Measurements from ENCODE around the gene ELF1. TPM values are rescaled to one million over a fixed set of nuclear protein-coding genes. Genes with fewer than 3 reads are reported as not detected.
A peak's percentile ranks its signal among the peaks of the same experiment; 100 is the strongest.
"Not testable (repeated sequence)": the region's sequence is repeated elsewhere in the genome, so short reads cannot be mapped to it uniquely, and the experiment has no call there.

Gene ELF1
- polyA plus RNA-seq, 3 donors = 46.3 to 55.3 (median 53.6) TPM

DNA sequence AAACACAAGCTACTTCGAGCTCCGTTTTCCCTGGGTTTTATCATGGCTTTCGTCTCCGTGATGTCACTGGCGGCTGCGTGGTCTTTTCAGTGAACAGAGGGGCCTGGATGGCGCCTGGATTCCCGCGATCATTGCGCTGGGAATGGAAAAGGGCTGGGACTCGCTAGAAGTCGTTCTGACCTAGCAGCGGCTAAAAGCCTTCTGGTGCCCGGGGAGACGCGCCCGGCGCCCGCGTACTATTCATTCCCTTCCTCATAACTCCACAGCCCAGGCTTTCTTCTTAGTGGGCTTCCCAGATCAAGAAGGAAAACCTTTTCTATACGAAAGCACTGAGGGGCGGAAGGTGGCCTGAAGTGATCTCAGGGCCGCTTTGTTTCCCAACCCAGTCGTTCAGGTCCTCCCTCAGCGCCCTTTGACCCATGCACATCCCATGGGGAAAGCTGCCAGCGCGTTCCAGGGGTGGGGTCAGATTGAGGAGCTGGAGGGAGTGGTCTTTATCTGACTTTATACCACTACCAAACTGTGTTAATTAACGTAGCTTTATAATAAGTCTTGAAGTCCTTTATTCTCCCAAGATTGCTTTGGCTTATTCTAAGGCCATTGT, 96.6 kb downstream of the ELF1 start:
- DNase-seq (ENCODE audit: extremely low read depth in 1 of 11, low read depth in 9 of 11, low spot score in 4 of 11) = no peak

DNA sequence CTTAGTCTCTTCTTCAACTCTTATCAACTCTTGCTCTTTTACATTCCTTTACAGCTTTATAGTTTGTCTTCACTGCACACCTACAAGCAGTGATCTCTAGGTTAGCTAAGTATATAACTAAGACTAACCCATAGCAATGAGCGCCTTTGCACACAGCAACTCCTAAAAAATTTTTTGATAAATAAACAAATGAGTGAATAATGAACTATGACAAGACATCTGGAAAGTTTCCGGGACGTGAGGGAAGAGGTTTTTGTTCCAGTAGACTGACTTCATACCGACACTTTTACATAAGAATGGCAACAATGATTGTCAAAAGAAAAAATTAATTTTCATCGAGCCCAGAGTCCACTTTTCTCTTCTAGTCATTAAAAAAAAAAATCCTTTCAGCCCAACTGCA, 98.3 kb downstream of the ELF1 start:
- DNase-seq (ENCODE audit: extremely low read depth in 1 of 11, low read depth in 9 of 11, low spot score in 4 of 11) = no peak

DNA sequence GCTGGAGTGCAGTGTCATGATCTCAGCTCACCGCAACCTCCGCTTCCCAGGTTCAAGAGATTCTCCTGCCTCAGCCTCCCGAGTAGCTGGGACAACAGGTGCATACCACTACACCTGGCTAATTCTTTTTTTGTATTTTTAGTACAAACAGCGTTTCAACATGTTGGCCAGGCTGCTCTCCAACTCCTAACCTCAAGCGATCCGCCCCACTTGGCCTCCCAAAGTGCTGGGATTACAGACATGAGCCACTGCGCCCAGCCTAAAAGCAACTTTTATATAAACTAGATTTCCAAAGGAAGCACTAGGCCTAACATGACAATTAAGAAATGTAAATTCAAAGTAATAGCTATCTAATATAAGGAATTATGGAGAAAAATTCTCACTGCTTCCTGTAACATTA, 99.2 kb downstream of the ELF1 start:
- not testable (repeated sequence) for DNase-seq (ENCODE audit: extremely low read depth in 1 of 11, low read depth in 9 of 11, low spot score in 4 of 11)

DNA sequence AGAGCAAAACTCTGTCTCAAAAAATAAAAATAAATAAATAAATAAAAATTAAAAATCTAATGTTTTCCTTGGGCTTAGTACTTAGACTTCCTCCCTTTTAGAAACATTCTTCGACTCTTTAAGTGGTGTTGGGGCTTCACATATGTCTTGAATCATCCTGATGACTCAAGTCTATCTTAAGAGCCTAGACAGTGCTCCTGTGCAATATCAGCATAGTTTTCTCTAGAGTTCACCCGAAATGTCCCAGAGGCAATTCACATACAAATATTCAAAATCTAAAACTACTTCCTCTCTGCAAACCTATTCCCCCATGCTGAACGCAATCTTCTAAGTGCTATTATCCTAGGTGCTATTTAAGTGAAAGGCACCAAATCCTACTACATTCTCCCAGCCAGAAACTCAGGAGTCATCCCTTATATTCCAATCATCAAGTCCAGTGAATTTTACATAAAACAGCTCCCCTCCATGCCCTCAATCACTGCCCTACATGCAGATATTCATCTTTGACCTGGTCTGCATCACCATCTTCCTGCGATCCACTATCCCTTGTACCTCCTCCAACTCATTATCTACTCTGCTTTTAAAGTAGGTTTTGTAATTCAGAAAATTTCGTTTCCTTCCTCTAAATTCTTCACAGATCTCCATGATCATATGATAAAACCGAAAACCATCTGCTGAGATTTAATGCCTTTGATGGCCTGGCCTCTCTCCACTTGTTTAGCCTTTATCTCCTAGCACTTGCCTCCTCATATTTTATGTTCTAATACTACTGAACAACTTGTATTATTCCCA, 102.7 kb downstream of the ELF1 start:
- DNase-seq (ENCODE audit: extremely low read depth in 1 of 11, low read depth in 9 of 11, low spot score in 4 of 11) = no peak

DNA sequence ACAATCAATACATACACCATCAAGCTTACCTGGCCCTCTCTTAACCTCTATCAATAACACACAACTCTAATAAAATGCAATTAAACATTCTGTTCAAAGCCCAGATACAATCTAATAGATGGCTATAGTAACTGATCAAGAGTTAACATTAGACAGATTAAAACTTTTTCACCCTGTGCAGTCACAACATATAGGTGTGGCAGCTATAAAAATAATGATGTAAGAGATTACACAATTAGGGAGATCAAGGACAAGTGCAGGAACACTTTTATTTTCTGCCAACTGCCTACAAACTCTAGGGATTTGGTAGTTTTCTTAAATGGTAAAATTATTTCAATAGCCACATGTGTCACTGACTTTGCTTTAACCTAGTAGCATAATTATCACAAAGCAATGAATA, 104.3 kb downstream of the ELF1 start:
- not testable (repeated sequence) for DNase-seq (ENCODE audit: extremely low read depth in 1 of 11, low read depth in 9 of 11, low spot score in 4 of 11)

DNA sequence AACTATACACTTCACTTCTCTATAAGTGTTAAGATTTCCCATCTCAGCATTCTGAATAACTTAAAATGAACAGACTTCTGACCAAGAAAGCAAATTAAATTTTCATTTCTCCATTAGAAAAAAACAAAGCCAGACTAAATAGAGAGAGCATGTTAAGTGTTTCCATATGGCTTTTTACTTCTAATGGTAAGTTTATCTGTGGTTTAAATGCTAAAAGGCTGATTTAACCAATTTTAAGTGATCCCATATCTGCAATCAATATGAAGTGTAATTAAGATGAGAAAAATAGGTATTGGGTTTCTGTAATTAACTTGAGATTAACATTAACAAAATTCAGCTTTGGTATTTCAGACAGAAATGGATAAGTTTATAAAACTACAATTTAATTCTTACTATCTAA, 107.8 kb downstream of the ELF1 start:
- DNase-seq (ENCODE audit: extremely low read depth in 1 of 11, low read depth in 9 of 11, low spot score in 4 of 11) = no peak

DNA sequence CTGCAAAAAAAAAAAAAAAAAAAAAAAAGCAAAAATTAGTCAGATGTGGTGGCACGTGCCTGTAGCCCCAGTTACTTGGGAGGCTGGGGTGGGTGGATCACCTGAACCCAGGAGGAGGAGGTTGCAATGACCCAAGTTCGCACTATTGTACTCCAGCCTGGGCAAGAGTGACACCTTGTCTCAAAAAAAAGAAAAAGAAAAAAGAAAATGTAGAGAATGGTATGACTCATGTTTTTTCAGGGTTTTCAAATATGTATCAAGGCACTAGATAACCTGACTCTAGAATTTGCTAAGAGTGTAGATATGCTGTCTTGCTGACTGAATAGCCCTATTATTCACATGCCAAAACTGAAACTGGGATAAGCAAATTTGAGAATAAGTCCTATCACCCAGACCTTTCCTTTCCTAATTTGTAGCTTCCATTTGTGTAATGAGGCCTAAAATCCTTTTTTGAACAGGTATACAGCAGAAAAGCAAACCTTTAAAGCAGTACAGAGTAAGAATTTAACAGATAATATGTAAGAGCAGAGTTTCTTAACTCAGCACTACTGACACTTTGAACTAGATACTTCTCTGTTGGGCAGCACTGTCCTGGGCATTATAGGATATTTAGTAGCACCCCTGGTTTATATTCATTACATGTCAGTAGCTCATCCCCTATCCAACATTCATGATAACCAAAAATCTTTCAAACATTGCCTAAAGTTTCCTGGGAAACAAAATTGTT, 108.6 kb downstream of the ELF1 start:
- no peak for DNase-seq (ENCODE audit: extremely low read depth in 1 of 11, low read depth in 9 of 11, low spot score in 4 of 11)

DNA sequence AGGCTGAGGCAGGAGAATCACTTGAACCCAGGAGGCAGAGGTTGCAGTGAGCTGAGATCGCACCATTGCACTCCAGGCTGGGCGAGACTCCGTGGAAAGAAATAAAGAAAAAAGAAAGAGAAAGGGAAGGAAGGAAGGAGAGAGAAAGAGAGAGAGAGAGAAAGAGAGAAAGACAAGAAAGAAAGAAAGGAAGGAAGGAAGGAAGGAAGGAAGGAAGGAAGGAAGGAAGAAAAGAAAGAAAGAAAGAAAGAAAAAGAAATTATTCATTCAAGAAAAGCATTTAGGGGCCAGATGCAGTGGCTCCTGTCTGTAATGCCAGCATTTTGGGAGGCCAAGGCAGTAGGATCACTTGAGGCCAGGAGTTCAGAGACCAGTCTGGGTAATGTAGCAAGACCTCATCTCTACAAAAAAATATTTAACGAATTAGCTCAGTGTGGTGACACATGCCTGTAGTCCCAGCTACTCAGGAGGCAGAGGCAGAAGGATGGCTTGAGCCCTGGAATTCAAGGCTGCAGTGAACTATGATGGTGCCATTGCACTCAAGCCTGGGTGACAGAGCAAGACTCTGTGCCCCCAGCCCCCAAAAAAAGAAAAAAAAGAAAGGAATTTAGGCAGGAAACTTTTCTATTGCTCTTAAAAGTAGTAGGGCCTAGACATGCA, 109.4 kb downstream of the ELF1 start:
- DNase-seq (ENCODE audit: extremely low read depth in 1 of 11, low read depth in 9 of 11, low spot score in 4 of 11) = not testable (repeated sequence)

DNA sequence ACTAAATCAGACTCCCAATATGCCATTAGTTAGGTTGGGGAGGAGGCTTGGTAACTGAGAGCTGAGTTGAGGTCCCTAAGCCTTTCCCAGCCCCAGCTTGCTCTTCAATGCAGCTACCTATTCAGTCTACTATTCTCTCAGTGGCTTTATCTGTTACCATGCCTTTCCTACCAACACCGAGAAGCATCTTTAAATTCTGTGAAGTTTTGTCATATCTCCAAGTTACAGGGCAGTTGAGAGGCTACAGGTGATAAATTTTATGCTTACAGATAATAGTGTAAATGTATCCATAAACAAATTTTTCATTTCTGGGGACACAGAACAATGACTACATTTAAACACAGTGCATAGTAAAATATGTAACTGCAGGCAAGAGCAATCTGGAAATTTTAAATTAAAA, 110.6 kb downstream of the ELF1 start:
- DNase-seq (ENCODE audit: extremely low read depth in 1 of 11, low read depth in 9 of 11, low spot score in 4 of 11) = no peak

DNA sequence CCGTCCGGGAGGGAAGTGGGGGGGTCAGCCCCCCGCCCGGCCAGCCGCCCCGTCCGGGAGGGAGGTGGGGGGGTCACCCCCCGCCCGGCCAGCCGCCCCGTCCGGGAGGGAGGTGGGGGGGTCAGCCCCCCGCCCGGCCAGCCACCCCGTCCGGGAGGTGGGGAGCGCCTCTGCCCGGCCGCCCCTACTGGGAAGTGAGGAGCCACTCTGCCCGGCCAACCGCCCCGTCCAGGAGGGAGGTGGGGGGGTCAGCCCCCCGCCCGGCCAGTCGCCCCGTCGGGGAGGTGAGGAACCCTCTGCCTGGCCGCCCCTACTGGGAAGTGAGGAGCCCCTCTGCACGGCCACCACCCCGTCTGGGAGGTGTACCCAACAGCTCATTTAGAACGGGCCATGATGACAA, 118.1 kb downstream of the ELF1 start:
- not testable (repeated sequence) for DNase-seq (ENCODE audit: extremely low read depth in 1 of 11, low read depth in 9 of 11, low spot score in 4 of 11)

DNA sequence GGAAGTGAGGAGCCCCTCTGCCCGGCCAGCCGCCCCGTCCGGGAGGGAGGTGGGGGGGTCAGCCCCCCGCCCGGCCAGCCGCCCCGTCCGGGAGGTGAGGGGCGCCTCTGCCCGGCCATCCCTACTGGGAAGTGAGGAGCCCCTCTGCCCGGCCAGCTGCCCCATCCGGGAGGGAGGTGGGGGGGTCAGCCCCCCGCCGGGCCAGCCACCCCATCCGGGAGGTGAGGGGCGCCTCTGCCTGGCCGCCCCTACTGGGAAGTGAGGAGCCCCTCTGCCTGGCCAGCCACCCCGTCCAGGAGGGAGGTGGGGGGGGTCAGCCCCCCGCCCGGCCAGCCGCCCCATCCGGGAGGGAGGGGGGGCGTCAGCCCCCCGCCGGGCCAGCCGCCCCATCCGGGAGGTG, 118.5 kb downstream of the ELF1 start:
- DNase-seq (ENCODE audit: extremely low read depth in 1 of 11, low read depth in 9 of 11, low spot score in 4 of 11) = not testable (repeated sequence)

DNA sequence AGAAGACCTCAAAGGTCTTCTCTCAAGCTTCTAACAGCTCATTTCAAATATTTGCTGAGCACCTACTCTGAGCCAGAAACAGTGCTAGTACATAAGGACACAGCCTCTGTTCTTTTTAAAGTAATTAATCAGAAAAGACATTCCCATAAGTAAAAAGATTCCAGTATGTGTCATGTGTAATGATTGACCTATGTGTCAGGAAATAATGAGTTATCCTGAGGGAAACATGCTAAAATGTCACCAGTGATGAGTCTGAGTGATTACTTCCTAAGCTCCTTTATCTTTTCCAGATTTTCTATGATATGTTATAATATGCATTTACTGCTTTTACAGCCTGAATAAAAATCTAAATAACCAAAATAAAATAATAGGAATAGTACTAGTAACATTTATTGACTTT, 122.1 kb downstream of the ELF1 start:
- no peak for DNase-seq (ENCODE audit: extremely low read depth in 1 of 11, low read depth in 9 of 11, low spot score in 4 of 11)

DNA sequence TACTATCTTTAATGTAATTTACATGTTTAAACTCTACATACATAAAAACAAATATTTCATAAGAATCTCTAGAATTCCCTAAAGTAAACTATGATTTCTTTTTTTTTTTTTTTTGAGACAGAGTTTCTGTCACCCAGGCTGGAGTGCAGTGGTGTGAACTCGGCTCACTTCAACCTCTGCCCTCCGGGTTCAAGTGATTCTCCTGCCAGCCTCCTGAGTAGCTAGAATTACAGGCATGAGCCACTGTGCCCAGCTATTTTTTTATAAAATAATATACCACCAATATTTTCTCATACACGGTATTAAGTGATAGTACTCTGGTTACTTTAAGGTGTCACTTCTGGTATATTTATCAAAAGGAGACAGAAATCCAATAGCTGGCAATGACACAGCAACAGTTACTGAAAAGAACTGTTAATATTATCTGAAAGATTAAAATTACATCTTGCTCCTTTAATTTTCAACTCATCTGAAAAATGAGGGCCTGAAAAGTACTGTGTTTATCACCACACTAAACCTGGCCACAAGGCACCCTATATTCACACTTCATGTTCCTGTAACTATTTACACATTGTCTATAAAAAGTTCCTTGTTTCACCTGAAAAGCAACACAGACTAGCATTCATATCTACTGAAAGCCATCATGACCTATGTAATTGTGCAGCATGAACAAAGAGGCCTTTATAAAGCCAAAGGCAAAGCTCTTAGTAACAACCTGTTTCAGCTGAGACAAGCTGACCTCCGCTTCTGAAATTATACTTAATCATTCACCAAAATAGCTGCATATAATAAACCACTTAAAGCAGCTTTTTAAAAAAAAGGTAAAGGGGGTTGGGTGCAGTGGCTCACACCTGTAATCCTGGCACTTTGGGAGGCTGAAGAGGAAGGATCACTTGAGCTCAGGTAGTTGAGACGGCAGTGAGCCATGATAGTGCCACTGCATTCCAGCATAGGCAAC, 123.6 kb downstream of the ELF1 start:
- peak in 5 of 11 donors; percentile 8 to 32 (median 13) for DNase-seq (ENCODE audit: extremely low read depth in 1 of 11, low read depth in 9 of 11, low spot score in 4 of 11)

DNA sequence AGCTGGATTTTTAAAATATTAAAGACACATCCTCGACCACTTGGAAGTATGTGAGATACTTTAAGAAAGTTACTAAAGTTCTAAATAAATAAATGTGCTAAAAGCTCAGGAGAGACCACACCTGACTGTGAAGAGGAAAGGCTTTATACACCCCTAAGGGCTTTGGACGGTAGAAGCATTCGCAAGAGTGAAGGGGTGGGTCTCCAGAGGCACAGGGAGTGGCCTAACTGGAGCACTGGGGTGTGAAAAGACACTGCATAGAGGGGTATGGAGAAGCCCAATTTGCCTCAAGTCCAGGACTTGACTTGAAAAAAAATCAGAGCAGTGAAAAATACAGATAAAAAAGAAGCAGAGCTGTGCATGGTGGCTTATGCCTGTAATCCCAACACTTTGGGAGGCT, 125.5 kb downstream of the ELF1 start:
- not testable (repeated sequence) for DNase-seq (ENCODE audit: extremely low read depth in 1 of 11, low read depth in 9 of 11, low spot score in 4 of 11)

DNA sequence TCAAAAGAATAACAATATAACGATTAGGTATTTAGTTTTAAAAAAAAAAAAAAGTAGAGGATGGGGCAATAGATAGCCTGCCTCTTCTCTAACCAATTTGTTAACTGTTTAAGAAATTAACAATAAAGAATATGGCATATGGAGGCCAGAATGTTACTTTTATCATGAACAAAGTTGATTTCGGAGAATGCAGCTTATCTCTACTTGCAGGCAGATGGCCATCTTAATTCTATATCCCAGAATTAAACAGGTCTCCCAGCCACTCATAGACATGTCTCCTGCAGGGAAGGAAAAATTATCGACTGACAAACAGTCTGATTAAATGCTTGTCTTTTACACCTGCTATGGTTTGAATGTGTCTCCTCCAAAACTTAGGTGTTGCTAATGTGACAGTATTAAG, 133.1 kb downstream of the ELF1 start:
- DNase-seq (ENCODE audit: extremely low read depth in 1 of 11, low read depth in 9 of 11, low spot score in 4 of 11) = no peak

DNA sequence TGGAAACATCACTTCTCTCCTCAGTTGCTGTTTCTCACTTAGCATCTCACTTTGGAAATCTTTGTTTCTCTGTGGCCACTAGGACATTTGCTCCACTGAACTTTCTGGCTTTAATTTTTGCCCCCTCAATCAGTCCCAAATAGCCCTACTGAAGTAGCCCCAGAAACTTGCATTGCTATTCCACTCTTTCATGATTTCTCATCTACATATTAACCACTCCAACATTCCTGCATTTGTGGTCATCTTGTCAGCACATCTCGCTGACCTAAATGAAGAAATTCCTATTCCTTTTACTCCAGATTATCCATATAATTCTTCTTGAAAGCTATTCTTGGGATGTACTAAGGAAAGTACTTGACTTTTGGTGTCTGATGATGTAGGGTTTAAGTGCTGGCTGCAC, 134.9 kb downstream of the ELF1 start:
- DNase-seq (ENCODE audit: extremely low read depth in 1 of 11, low read depth in 9 of 11, low spot score in 4 of 11) = not testable (repeated sequence)

Measured in renal cortex interstitium (tissue), 11 donors.